ENCODE measurements around the gene AUNIP.
"Not testable (repeated sequence)": the region's sequence is repeated elsewhere in the genome, so short reads cannot be mapped to it uniquely, and the experiment has no call there.

Gene AUNIP

GRCh38 chr1:25843483-25843882 lies 15.8 kb downstream of the AUNIP start:
- H3K4me3 ChIP-seq (ENCODE audit: low read depth, low read length) = no peak overlapping the region
- TF ChIP-seq CTCF (conservative IDR thresholded peaks at IDR 0.05; ENCODE audit: low read depth, low read length) = no peak

GRCh38 chr1:25839808-25840207 lies 19.4 kb downstream of the AUNIP start:
- not testable (repeated sequence) for DNase-seq (ENCODE audit: low read depth); H3K4me3 ChIP-seq (ENCODE audit: low read depth, low read length)

More at GRCh38 chr1:25843483-25843882, 15.8 kb downstream of the AUNIP start:
- DNase-seq (ENCODE audit: low read depth) = no peak

GRCh38 chr1:25837262-25837875 lies 21.9 kb downstream of the AUNIP start:
- TF ChIP-seq CTCF (conservative IDR thresholded peaks at IDR 0.05; ENCODE audit: low read depth, low read length) = peak; percentile 61
- peak; percentile 40 for DNase-seq (ENCODE audit: low read depth)

GRCh38 chr1:25836695-25837094 lies 22.6 kb downstream of the AUNIP start:
- no peak overlapping the region for H3K4me3 ChIP-seq (ENCODE audit: low read depth, low read length)
- DNase-seq (ENCODE audit: low read depth) = peak; percentile 64
- TF ChIP-seq CTCF (conservative IDR thresholded peaks at IDR 0.05; ENCODE audit: low read depth, low read length) = no peak

More at GRCh38 chr1:25837262-25837875, 21.9 kb downstream of the AUNIP start:
- no peak overlapping the region for H3K4me3 ChIP-seq (ENCODE audit: low read depth, low read length)

- DNase-seq (ENCODE audit: low read depth) = peak; percentile 32
- H3K4me3 ChIP-seq (ENCODE audit: low read depth, low read length) = no peak overlapping the region
- TF ChIP-seq CTCF (conservative IDR thresholded peaks at IDR 0.05; ENCODE audit: low read depth, low read length) = no peak
These were observed 24.4 kb downstream of the AUNIP start for GRCh38 chr1:25834894-25835293.

- no peak for TF ChIP-seq CTCF (conservative IDR thresholded peaks at IDR 0.05; ENCODE audit: low read depth, low read length)
- no peak overlapping the region for H3K4me3 ChIP-seq (ENCODE audit: low read depth, low read length)
- no peak for DNase-seq (ENCODE audit: low read depth)
These were observed 26.1 kb downstream of the AUNIP start for GRCh38 chr1:25833158-25833557.

GRCh38 chr1:25832336-25833037 lies 26.8 kb downstream of the AUNIP start:
- no peak for DNase-seq (ENCODE audit: low read depth)
- no peak for TF ChIP-seq CTCF (conservative IDR thresholded peaks at IDR 0.05; ENCODE audit: low read depth, low read length)
- no peak overlapping the region for H3K4me3 ChIP-seq (ENCODE audit: low read depth, low read length)

Measured in choroid plexus epithelial cell (primary cell).